Stimulated activated CD4-positive, alpha-beta T cell treated with anti-CD3 and anti-CD28 coated beads, Interleukin-15, amount 100 ng/mL, for 24 hours (primary cell): ENCODE results near the gene APLP2.
"Not testable (repeated sequence)": the region's sequence is repeated elsewhere in the genome, so short reads cannot be mapped to it uniquely, and the experiment has no call there.

Experiments used
- DNase-seq: peaks from one replicate; pipeline ENCODE4 v3.0.0-alpha.2; 2020

APLP2 gene

GRCh38 chr11:130092661-130093060 is 23.0 kb downstream of the APLP2 start:
- DNase-seq: no peak

DNA sequence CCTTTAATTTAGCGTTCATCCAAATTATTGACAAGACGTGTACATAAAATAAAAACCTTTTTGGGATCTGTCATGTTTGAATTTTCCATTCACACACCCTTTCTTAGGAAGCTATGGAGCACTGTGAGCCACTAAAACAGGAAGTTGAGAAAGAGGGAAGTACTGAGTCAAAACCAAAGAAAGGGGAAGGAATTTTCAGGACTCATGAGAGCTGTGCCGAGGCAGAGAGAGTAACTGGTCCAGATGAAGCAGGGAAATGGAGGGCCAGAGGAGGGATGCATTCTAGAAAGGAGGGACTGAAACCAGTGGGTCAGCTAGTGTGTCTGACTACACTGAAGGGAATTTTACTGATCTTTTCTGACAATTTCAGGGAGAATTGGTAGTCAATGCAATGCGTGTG is 24.9 kb downstream of the APLP2 start:
- no peak for DNase-seq

DNA sequence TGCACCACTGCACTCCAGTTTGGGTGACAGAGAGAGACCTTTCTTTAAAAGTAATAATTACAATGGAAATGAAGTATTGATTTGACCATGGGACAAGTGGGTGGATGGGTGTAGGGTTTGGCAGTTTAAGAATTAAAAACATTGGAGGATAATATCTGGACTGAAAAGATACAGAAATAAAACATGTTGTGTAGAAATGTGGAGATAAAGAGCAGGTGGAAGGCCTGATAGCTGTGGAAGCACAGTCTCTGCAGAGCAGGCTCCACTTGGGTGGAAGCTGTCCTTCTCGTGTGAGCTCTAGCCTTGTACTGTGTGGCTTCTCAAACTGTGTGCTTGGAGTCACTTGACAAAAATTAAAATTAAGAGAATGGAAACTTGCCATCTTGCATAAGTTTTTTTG is 25.6 kb downstream of the APLP2 start:
- DNase-seq: no peak

DNA sequence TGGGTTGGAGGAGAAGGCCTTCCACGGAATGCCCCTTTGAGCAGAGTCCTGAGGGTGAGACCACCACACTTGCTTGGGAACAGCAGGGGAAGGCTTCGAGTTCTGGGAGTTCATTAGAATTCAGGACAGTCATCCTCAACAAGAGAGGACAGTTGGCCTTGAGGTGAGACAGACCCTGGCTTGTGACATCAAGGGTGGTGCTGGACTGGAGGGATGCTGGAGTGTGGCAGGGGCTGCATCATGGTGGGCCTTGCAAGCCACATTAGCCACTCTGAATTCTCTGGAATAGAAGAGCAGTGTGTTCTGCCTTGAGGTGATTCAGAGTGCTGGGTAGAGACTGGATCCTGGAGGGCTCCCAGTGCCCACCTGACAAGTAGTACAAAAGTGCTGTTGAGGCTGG is 26.3 kb downstream of the APLP2 start:
- DNase-seq: no peak

GRCh38 chr11:130096823-130097222 is 27.1 kb downstream of the APLP2 start:
- no peak for DNase-seq

GRCh38 chr11:130097285-130097684 is 27.6 kb downstream of the APLP2 start:
- DNase-seq: no peak

GRCh38 chr11:130099356-130099755 is 29.7 kb downstream of the APLP2 start:
- no peak for DNase-seq

GRCh38 chr11:130100381-130101095 is 30.8 kb downstream of the APLP2 start:
- no peak for DNase-seq

DNA sequence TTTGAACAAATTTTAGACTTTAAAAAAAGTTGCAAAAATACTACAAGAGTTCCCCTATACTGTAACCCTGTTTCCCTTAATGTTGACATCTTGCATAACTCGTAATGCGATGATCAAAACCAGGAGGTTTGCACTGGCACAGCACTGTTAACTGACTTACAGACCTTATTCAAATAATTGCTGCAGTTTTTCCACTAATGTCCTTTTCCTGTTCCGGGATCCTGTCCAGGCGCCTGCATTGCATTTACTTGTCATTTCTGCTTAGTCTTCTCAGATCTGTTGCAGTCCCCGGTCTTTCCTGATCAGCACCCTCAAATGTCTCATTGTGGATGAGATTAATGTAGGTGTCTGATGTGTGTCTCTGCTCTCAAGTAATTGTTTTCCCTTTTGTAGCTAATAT is 32.0 kb downstream of the APLP2 start:
- no peak for DNase-seq

DNA sequence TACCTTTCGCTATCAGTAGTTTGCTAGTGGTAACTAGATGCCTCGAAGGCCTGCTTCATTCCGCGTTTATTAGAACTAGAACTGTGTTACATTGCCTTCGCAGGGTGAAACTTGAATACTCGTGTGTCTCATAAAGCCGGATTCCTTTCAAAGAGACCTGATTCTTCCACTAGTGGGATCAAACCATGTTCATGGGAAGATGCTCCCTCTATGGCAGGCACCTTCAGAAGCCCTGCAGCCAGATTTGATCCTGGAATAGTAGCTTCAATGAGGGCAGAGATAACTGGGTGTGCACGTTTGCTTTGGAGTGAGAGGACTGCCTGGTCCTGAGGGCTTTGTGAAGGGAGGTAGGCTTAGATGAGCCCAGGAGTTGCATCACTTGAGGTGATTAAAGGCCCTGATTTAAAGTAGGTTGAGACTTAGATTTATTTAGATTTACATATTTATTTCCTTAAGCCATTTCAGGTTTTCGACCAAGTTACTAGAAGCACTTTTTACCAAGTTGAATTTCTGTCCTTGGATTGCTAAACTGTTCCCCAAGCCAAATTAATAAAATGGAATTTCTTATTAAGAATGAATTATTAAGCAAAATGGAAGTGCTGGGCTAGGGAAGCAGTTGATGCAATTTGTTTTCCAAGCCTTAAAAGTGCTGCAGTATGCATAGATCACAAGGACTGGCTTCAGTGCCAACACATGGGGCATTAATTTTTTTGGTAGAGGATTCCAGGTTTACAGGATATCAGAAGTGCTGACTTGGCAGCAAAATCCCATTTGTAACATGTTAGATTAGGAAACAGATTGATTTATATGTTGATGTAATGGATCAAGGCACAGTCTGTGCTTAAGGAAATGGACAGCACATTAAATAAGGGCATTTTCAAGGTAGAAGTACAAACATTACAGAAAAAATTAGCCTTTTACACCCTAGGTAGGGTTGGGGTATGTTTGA is 32.9 kb downstream of the APLP2 start:
- DNase-seq: no peak

DNA sequence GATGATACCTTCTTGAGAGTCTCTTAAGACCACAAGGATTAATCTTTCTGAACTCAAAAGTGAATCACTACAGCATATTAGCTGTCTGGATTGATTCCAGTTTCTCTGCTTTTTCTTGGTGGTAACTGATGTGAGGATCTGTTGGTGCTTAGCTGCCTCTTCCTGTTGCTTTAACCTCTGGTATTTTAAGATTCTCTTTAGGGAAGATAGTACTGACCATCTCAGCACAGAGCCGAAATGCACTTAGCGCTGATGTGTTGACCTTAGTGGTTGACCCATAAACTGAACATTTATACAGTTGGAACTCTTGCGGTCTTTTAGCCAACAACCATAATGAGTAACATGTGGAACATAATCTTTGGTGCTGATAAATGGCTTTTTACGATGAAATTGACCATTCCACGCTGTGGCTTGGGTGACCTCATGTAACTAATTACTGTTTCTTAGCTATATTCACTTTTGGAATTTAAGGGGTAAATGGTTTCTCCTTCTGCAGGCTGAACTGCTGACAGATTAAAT is 33.7 kb downstream of the APLP2 start:
- DNase-seq: no peak

DNA sequence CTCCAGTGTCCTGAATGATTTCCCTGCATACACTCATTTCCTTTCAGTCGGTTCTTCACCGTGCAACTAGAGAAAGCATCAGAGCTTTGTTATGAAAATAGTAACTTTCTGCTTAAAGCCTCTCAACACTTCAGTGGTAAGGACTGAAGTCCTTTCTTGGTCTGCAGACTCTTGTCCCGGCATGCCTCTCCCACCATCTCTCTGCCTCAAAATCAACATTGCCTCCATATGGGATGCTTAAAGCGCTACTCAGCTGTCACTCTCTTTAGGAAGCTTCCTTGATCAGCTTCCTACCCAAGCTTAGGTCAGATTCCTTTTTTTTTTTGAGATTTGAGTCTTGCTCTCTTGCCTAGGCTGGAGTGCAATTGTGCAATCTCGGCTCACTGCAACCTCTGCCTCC is 36.7 kb downstream of the APLP2 start:
- DNase-seq: no peak

GRCh38 chr11:130108671-130109070 is 39.0 kb downstream of the APLP2 start:
- not testable (repeated sequence) for DNase-seq

GRCh38 chr11:130109386-130109785 is 39.7 kb downstream of the APLP2 start:
- no peak for DNase-seq

GRCh38 chr11:130110339-130111108 is 40.8 kb downstream of the APLP2 start:
- no peak for DNase-seq

- no peak for DNase-seq
Observed at GRCh38 chr11:130112071-130112830, 42.6 kb downstream of the APLP2 start.

- DNase-seq: no peak
Observed at GRCh38 chr11:130114281-130114680, 44.6 kb downstream of the APLP2 start.

DNA sequence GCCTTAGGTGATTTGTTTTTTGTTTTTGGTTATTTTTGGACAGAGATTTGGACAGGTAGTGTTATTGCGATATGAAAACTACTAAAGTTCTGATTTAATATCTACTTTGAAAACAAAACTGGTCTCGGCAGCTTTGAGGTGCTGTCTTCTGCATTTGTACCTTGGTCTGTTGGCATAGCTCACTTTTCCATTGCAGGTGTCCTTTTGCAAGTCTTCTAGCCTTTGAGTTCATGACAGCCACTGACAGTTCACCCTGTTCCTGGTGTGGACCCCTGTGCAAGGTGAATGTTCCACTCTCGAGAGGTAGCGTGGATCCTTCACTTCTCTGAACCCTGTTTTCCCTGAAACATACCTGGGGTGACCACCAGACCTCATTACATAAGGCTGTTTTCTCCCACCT is 45.0 kb downstream of the APLP2 start:
- DNase-seq: no peak

DNA sequence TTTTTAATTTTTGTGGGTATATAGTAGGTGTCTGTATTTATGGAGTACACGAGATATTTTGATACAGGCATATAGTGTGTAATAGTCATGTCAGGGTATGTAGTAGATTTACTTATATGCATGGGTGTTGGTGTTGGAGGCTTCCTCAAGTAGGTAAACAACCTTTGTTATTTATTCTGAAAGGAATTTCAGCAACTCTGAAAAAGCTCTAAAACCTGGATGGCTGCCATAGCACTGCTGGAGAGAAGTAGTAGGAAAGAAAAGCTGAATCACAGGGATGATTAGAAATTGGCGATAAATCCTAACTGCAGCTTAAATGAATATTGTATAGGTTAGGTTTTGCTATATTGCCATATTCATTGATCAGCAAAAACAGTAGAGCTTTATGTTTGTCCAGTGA is 45.5 kb downstream of the APLP2 start:
- DNase-seq: no peak

GRCh38 chr11:130118165-130118564 is 48.5 kb downstream of the APLP2 start:
- DNase-seq: no peak

GRCh38 chr11:130118636-130119387 is 49.1 kb downstream of the APLP2 start:
- DNase-seq: peak; percentile 35

DNA sequence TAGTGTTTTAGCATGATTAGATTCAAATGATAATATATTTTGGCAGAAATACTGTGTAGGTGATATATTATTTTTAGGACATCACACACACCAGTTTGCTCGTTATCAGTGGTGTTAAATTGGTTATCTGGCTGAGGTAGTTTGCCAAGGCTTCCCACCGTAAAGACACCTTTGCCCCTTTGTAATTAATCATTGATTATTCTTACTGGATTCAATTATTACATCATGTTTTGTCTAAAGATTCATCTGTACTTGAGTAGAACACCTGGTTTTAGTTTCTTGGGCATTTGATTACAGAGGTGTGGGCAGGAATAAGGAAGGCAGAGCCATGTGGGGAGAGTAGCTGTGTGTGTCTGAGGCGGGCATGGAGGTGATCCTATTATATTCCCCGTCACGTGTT is 50.4 kb downstream of the APLP2 start:
- no peak for DNase-seq
